Pancreas (tissue), 10 donors: ENCODE measurements around the gene SLC8A3. TPM values are rescaled to one million over a fixed set of nuclear protein-coding genes. Genes with fewer than 3 reads are reported as not detected.

Experiments used
- ATAC-seq, 4 donors: fragments of 200-7000 bp; cut with Tn5 transposase; one replicate each; pipeline versions ENCODE4 v1.8.0 to v1.9.1; 2020; ENCODE audit warnings: mild to moderate bottlenecking in 4 of 4, moderate library complexity in 4 of 4
- DNase-seq, 6 donors: peaks; one replicate each; pipeline ENCODE4 v3.0.0-alpha.2; 2020
- FAIRE-seq: peaks from 2 replicates; lab custom pipeline; 2012; peaks lifted over from hg19 to GRCh38; lab: Jason Lieb, UNC
- H3K27ac ChIP-seq, 4 donors: fragments of 200-600 bp; sonication (generic); 1 replicate in 3 of 4; 2 replicates in 1 of 4; pipeline versions ENCODE4 v1.5.0 to v1.8.0; 2020
- H3K27me3 ChIP-seq, 4 donors: fragments of 200-600 bp; one replicate each; pipeline ENCODE4 v1.8.0; 2021
- H3K36me3 ChIP-seq, 3 donors: fragments of 200-600 bp; sonication (generic) in 1 of 3; one replicate each; pipeline versions ENCODE4 v1.5.0 to v1.8.0; 2020 to 2021
- H3K4me1 ChIP-seq, 3 donors: fragments of 200-600 bp; one replicate each; pipeline ENCODE4 v1.8.0; 2021
- H3K4me3 ChIP-seq, 4 donors: fragments of 200-600 bp; sonication (generic) in 2 of 4; one replicate each; pipeline versions ENCODE4 v1.5.0 to v1.8.0; 2020 to 2021
- H3K9me3 ChIP-seq, 4 donors: fragments of 200-600 bp; one replicate each; pipeline ENCODE4 v1.8.0; 2021
- CTCF ChIP-seq, 4 donors: fragments of 200-600 bp; sonication (generic) in 3 of 4; IDR thresholded peaks; one replicate each; pipeline versions ENCODE4 v1.5.0 to v1.8.0; 2021; ENCODE audit warnings: antibody characterized with exemption in 4 of 4
- WGBS, 2 donors: extraction: QIAGEN DNeasy Blood & Tissue Kit; methylation state at CpG; one replicate each; pipeline ENCODE4 v1.1.7; 2013; 5-methylcytosine and 5-hydroxymethylcytosine counted together
- intact Hi-C, 3 donors: fragments of 100-400 bp; cut with DNase I; formaldehyde crosslinking; loops; one replicate each; pipeline versions ENCODE4 v1.11.1 to v1.14.2; 2022
- polyA plus RNA-seq, 2 donors: library from polyadenylated mRNA; stranded (reverse); fragments of 200-250 nt; gene quantifications; one replicate each; pipeline ENCODE4 v1.2.3, GENCODE V29; 2013
- total RNA-seq, 6 donors: library from RNA; stranded (reverse); fragmentation: NEBNext Ultra II Directional in 4 of 6; extraction: Animal tissue kit (Norgen Biotek cat#: 25700) in 4 of 6; gene quantifications; one replicate each; pipeline versions ENCODE4 v1.2.1 to v1.2.4, GENCODE V29; 2021 to 2023
- donor health status: healthy with polysubstance abuse.
- donor health status: DM: no; HTN: no; CAD: no; lungs with moderate emphysema.
- donor health status: DM: no; HTN: no; CAD: no.
- donor health status: control.
- donor health status: control.
- donor health status: Bipolar disorder and iron deficiency.
- donor health status: DM: yes; HTN: yes; CAD: no.
- donor health status: DM: no; HTN: no; CAD: no.
- donor health status: DM: no; HTN: no; CAD: no.
- donor health status: DM: yes; HTN: yes; CAD: no.

SLC8A3 gene
- total and polyA plus RNA-seq, 8 donors = 0.08 to 1.5 (median 0.40) TPM

DNA sequence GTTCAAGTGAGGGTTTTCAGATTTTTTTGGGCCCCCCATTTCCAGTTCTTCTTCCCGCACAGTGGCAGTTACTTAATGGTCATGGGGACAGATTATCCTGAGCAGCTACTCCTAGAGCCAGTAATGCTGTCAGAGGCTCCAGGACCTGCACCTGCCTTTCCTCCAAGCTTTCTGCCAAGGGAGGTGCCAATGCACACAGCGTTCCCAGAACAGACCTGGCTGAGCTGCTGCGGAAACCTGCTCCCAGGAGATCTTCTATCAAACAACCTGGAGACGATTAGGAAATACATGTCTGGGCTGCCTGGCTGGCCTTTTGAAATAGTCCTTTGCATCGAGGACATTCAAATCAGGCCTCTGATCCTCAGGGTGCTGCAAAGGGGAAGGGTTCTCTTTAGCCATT, 120.9 kb downstream of the SLC8A3 start:
- WGBS, 2 donors = 35 to 40% methylated on average over 5 of the region's 5 CpGs
- ATAC-seq = peak; percentile 90 to 99 (median 96)
- FAIRE-seq = no peak
- intact Hi-C loops = no loop called here
- Histone ChIP-seq H3K27me3 (no peaks in the 10 kb centered on the region), H3K9me3 (no peaks in the 10 kb centered on the region), H3K4me3 (no peak overlapping the region), H3K27ac (no peak overlapping the region), H3K36me3 (no peaks in the 10 kb centered on the region), H3K4me1 (peaks cover 0 to 6% (median 0%) of the 10 kb centered on the region in 3 donors)
- peak; percentile 56 to 74 (median 66) for DNase-seq
- no peak for TF ChIP-seq CTCF (IDR thresholded peaks at IDR 0.05)

GRCh38 chr14:70064136-70064865, 124.5 kb downstream of the SLC8A3 start:
- no peaks in the 10 kb centered on the region for H3K36me3 ChIP-seq
- DNase-seq (no peak), ATAC-seq (no peak), FAIRE-seq (no peak)
- 69 to 72% methylated on average over 11 of the region's 11 CpGs for WGBS, 2 donors
- H3K4me3 ChIP-seq = no peak overlapping the region
- no peaks in the 10 kb centered on the region for H3K9me3 ChIP-seq
- no peak overlapping the region for H3K27ac ChIP-seq
- H3K4me1 ChIP-seq = peaks cover 0 to 6% (median 0%) of the 10 kb centered on the region in 3 donors
- H3K27me3 ChIP-seq = no peaks in the 10 kb centered on the region
- TF ChIP-seq CTCF (IDR thresholded peaks at IDR 0.05) = no peak
- intact Hi-C loops = no loop called here

DNA sequence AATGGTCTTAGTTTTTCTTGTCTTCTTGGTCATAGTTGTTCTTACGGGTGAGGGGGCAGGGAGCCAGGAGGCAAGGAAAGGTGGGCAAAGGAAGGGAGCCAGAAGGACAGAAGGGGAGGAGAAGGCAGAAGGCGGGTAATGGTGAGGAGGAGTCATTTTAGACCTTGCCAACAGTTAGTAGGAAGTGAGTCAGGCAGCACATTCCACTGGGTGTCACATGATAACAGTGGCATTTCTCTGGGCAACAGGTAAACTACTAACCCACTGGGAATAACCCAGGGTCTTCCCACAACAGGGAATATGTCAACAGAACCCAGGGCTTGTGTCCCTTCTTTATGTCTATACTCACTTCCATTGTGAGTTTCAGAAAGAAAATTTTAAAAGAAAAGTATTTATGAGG, 127.6 kb downstream of the SLC8A3 start:
- Histone ChIP-seq H3K9me3 (no peaks in the 10 kb centered on the region), H3K27ac (no peak overlapping the region), H3K27me3 (no peaks in the 10 kb centered on the region), H3K4me3 (no peak overlapping the region), H3K4me1 (no peaks in the 10 kb centered on the region), H3K36me3 (no peaks in the 10 kb centered on the region)
- intact Hi-C loops = no loop called here
- 78 to 84% methylated on average over 2 of the region's 2 CpGs for WGBS, 2 donors
- DNase-seq (no peak), ATAC-seq (peak in 1 of 4 donors; percentile 78), FAIRE-seq (no peak)
- TF ChIP-seq CTCF (IDR thresholded peaks at IDR 0.05) = no peak

- FAIRE-seq (no peak), ATAC-seq (no peak), DNase-seq (no peak)
- no peaks in the 10 kb centered on the region for H3K36me3 ChIP-seq
- no peak overlapping the region for H3K27ac ChIP-seq
- intact Hi-C loops = no loop called here
- H3K9me3 ChIP-seq = no peaks in the 10 kb centered on the region
- no peaks in the 10 kb centered on the region for H3K4me1 ChIP-seq
- 86 to 87% methylated on average over 2 of the region's 2 CpGs for WGBS, 2 donors
- no peak overlapping the region for H3K4me3 ChIP-seq
- TF ChIP-seq CTCF (IDR thresholded peaks at IDR 0.05) = no peak
- no peaks in the 10 kb centered on the region for H3K27me3 ChIP-seq
Measured at GRCh38 chr14:70059545-70059944, 129.2 kb downstream of the SLC8A3 start.

DNA sequence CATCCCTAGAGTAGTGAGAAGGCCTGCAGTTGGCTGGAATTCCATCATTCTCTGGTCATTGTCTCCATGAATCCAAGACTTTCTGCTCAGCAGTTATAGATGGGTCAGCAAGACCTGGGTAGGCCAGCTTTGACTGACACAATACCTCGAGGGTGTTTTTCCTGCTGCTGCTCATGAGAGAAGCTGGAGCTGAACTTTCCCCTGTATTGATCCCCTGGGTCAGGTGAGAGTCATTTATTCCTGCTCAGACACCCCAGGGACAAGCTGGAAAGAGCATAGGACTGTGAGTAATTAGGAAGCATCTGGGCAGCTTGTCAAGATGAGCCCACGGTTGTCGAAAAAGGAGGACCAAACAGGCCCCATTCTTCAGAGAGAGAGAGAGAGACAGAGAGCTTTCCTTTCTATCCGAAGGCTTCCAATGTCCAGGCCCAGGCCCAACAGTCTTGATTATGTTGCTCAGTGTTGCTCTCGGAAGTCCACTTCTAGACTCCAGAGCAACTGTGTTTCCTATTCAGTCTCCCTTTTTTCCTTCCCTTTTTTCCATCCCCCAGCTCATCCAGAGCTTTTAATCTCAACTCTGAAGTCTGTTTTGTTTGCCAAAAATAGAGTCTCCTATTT, 131.1 kb downstream of the SLC8A3 start:
- DNase-seq = no peak
- TF ChIP-seq CTCF (IDR thresholded peaks at IDR 0.05) = no peak
- H3K36me3 ChIP-seq = no peaks in the 10 kb centered on the region
- no peak overlapping the region for H3K4me3 ChIP-seq
- no peak overlapping the region for H3K27ac ChIP-seq
- H3K27me3 ChIP-seq = no peaks in the 10 kb centered on the region
- no peaks in the 10 kb centered on the region for H3K9me3 ChIP-seq
- no peaks in the 10 kb centered on the region for H3K4me1 ChIP-seq
- ATAC-seq = no peak
- intact Hi-C loops = no loop called here
- no peak for FAIRE-seq
- 61 to 64% methylated on average over 5 of the region's 5 CpGs for WGBS, 2 donors
